Measurements from ENCODE around the gene DQX1.
A peak's percentile ranks its signal among the peaks of the same experiment; 100 is the strongest.

The DQX1 gene

DNA sequence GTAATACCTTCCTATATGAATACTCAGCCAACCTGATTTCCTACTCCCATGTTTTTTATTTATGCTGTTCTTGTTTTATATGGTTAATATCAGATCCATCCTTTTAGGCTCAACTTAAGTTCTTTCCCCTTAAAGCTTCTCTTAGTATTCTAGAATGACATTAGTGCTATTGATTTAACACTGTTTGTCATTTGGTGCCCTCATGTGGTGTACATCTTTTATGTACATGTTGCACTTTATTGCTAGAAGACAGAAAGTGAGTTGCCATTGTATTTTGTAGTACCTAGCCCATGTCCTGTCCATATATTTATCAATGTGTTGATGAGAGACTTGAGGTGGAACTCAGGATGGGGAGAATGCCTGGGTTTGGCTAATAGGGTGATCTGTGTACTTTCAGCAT is 6.2 kb upstream of the DQX1 start:
- peak; percentile 66 for DNase-seq (ENCODE audit: low read depth)

DNA sequence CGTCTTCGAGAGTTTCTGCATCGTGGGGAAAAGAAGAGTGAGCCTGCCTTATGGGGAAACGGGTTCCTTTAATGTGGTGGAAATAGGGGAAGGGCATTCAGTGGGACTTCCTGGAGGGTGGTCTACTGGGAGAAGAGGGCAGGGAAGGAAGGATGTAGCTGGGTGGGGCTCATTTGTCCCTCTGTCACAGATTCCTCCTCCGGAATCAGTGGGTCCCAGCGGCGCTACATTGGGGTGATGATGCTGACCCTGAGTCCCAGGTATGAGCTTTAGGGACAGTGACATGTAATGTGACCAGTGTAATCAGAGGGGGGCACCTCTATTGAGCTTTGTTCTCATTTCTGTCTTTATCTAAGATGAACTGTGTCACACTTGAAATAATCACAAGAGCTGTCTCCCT is 5.6 kb upstream of the DQX1 start:
- DNase-seq (ENCODE audit: low read depth): no peak

DNA sequence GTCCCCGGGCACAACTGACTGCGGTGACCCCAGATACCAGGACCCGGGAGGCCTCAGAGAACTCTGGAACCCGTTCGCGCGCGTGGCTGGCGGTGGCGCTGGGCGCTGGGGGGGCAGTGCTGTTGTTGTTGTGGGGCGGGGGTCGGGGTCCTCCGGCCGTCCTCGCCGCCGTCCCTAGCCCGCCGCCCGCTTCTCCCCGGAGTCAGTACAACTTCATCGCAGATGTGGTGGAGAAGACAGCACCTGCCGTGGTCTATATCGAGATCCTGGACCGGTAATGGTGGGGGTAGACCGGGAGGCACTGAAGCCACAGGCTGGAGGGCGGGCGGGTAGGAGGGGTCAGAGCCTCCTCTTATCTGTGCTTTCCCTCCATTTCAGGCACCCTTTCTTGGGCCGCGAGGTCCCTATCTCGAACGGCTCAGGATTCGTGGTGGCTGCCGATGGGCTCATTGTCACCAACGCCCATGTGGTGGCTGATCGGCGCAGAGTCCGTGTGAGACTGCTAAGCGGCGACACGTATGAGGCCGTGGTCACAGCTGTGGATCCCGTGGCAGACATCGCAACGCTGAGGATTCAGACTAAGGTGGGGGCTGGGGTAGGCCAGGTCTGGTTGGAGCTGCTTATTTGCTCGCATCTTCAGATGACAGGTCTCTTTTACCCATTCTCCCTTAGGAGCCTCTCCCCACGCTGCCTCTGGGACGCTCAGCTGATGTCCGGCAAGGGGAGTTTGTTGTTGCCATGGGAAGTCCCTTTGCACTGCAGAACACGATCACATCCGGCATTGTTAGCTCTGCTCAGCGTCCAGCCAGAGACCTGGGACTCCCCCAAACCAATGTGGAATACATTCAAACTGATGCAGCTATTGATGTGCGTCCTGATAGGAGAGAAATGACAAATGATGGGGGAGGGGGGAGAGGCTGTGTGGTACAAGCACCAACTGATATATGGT is 4.5 kb upstream of the DQX1 start:
- peak; percentile 71 for DNase-seq (ENCODE audit: low read depth)

DNA sequence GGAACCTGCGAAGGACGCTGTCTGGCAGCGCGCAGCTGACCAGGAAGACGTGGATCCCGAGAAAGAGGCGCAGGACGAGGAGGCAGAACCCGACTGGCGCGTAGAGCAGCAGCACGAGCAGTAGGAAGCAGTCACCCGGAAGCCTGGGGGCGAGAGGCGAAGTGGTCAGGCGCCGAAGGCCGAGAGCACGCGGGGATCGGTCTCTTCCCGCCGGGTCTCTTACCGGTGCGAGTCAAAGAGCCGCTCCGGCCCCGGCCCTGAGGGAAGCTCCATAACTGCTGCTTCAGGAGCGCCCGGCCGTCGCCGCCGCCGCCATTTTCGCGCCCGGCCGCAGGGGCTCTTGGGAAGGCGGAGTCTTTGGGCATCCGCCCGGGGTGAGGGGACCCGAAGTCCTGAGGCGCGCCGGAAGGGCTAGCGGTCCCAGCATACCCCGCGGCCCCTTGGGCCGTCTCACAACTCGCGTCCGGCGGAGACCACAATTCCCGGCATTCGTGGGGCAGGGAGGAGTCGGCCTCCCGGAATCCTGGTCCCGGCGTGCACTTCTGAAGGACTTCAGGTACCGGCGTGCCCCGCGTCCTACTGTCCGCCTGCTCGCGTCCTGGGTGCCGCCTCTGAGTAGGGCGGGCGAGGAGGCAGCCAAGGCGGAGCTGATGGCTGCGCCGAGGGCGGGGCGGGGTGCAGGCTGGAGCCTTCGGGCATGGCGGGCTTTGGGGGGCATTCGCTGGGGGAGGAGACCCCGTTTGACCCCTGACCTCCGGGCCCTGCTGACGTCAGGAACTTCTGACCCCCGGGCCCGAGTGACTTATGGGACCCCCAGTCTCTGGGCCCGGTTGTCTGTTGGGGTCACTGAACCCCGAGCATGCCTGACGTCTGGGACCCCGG is 3.6 kb upstream of the DQX1 start, which contains the start of the genes AUP1 and HTRA2:
Gene AUP1 (minus strand): TSS at position 350 of the 882 bp plus-strand sequence. CDS start 77 bp downstream, at position 273.
Gene HTRA2 (plus strand): TSS at position 577 of the 882 bp plus-strand sequence. CDS start 74 bp downstream, at position 651.
- DNase-seq (ENCODE audit: low read depth): peak; percentile 99

DNA sequence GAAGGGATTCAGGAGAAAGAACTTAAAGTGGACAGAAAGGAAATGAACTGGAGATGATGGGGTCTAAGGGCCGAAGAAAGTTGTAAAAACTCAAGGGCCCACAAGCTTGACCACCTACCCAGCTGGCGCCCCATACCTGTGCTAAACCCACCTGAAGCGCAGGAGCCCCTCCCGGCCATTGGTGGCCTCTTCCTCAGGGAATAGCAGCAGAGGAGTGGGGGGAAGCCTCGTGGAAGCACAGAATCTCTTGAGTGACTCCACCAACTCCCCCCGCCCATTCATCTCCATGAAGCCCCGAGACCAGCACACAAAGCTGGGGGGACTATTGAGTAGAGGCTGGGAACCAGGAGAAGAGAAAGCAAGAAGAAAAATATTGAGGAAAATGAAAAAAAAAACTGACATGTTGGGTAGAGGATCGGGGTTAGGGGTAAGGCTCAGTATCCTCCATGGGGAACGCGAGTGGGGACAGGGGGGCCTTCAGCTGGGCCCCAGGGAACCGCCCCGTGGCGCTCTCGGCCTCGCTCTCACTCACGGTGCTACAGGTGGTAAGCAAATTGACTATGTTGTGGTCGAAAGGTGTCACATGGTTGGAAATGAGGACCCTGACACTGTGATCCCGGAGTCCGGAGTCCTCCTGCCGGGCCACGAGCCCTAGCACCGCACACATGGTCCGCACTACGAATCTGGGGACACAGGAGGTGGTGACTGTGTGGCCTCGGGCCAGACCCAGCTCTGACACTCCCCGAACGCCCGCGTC is 2.7 kb upstream of the DQX1 start:
- DNase-seq (ENCODE audit: low read depth): no peak

DNA sequence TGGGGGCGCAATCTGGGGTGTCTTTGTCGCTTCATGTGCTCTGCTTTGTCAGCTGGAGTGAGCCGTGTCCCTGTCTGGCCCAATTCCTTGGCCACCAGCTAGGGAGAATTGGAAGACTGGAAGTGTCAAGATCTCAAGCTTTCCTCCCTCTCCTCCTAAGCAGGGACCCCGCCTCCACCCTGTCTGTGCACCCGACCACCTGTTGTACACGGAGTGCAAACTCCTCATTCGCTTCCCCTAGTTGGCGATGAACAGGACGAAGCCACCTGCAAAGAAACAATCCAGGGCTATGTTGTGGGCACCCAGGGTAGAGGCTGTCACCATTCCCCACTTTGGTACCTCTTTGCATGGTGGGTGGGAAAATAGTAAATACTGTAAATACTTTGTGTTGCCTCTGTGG is 1.7 kb upstream of the DQX1 start:
- DNase-seq (ENCODE audit: low read depth): no peak

DNA sequence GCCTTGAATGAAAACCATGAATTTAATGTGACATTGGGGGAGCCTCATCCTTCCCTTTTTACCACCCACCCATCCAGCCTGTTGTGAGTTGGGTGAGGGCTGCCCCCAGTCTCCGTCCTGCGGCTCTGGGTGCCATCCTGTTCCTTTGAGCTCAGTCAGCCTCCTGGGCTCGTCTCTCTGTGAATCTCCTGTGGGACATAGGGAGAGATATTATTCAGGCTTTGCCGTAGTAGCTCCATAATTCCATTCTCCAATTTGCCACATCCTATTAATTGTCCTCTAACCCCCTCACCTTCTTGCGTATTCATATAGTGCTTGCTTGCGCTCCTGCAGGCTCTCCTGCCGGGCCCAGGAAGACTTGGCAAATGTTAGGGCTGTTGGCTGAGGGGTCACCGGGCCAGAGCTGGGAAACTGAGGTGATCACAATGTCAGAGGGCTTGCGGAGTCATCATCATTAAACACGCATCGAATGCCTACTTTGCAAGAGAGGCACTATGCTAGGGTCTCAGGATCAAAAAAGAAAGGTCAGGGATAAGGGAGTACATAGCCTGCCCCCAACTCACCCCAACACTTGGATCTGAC is 709 bp upstream of the DQX1 start:
- DNase-seq (ENCODE audit: low read depth): no peak

DNA sequence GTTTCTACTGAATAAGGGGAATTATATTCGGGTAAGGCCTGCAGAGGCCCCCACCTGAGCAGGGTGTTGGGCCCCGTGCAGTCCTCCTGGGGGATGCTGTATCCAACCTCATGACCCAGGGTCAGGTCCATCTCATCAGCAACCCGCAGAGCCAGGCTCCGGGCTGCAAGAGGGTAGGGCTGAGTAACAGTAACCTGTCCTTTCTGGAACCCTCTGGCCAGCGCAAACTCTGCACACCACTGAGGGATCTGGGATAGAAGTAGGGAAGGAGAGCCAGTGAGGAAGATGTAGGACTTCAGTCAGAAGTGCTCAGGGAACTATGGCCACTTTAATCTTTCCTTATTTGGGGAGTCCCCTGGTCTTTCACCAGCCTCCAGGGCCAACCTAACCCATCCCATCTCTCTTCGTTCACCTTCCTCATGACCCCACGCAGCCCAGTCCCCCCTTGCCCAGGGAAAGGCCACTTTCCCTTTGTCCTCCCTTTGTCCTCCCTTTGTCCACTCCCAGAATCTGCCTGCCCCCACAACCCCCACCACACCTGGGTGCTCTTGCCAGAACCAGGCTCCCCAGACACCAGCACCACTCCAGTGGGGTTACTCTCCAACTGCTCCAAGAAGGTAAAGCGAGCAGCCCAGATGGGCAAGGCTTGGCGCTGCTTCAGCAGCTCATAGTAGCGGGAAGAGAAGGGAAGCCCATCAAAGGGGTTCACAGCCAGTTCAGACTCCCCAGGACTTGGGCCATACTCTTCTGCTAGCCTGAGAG is 895 bp downstream of the DQX1 start:
- DNase-seq (ENCODE audit: low read depth): no peak

DNA sequence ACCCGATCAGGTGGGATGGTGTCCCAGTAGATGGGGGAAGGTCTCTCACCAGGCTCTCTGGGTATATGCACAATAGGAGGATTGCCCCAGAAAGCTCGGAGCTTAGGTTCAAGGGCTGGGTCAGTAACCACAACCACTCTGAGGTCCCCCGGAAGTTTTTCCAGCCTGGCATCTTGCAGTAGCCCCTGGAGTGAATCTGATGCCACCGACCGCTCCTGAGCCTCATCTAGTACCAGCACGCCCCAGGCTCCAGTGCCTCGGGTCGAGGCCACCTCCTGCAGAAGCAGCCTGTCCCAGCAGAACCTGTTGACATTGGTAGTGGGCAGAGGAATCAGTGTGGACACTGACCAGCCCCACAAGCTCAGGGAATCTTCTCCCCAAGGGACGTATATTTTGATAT is 2.0 kb downstream of the DQX1 start:
- DNase-seq (ENCODE audit: low read depth): no peak

DNA sequence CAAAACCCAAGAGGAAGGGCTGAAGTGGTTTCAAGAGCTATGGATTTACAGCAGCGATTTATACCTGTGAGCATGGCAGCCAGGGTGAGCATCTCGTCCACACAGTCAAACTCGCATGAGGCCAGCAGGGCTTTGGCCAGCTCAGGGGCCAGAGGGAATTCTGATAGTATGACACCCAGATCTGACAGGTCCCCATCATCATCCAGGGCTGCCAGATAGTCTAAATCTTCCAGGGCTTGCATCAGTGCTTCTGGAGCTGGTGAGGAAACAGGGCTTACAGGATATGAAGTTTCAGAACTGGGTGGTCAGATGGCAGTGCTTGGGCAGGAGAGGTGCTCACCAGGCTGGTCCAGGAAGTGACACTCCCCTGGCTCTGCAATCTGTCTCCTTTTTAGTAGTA is 3.5 kb downstream of the DQX1 start:
- no peak for DNase-seq (ENCODE audit: low read depth)

DNA sequence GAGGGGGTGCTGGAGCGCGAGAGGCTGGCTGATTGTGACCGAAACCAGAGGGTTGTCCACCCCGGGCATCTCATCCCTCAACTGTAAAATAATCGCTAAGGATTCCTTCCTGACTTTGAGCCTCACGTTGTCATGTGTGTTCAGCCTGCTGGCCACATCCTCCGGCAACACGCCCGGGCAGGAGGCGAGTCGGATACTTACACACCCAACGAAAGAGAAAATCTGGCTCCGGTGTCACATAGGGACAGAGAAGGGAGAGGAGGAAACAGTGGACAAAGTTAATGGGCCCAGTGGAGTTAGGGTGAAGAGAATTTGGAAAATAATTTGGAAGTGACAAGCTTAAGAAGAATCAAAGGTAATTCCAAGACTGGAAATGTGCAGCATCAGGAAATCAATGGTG is 9.4 kb downstream of the DQX1 start:
- no peak for DNase-seq (ENCODE audit: low read depth)

DNA sequence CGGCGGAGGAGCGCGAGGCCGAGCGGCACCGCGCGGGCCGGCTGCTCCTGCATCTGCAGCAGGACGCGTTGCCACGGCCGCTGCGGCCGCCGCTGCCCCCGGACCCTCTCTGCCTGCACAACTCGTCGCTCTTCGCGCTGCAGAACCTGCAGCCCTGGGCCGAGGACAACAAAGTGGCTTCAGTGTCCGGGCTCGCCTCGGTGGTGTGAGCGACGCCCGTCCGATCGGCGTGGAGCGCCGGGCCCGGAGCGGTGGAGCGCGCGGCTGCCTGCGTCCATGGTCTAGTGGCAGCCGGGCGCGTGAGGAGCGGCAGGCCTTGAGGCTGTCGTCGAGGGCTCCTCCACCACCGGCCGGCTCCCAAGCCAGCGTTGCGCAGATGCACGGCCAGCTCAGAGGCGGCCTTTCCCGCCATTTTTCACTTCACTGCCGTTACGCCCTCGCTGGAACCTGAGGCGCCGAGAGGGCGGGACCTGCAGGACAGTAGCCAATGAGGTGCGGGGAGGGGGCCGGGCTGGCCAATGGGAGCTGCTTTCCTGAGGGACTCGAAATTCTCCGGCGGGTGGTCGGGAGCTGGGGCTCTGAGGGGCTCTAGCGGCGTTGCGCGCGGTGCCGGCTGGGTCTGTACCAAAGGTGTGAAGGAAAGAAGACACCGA is 9.9 kb downstream of the DQX1 start:
- DNase-seq (ENCODE audit: low read depth): no peak

DNA sequence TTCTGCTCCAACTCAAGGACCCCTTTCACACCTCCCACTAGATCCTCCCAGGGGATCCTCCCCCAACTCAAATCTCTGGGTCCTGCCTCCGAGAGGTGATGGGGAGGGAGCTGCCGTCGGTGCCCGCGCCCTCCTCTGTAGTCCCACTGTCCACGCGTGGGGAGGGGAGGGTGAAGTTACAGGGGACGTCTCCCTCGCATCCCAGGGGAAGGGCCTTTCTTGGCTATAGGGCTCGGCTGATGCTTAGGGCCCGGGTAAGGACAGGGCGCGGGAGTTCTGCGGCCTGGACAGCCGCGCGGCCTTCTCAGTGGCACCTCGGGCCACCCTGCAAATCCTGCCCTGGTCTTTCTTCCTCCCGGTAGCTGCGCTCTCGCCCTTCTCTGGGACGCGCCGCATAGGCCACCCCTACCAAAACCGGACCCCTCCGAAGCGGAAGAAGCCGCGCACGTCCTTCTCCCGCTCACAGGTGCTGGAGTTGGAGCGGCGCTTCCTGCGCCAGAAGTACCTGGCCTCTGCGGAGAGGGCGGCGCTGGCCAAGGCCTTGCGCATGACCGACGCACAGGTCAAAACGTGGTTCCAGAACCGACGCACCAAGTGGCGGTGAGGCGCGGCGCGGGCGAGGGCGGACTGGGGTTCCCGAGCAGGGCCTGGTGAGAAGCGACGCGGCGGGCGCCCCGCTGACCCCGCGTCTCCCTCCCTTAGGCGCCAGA is 10.6 kb downstream of the DQX1 start:
- no peak for DNase-seq (ENCODE audit: low read depth)

DNA sequence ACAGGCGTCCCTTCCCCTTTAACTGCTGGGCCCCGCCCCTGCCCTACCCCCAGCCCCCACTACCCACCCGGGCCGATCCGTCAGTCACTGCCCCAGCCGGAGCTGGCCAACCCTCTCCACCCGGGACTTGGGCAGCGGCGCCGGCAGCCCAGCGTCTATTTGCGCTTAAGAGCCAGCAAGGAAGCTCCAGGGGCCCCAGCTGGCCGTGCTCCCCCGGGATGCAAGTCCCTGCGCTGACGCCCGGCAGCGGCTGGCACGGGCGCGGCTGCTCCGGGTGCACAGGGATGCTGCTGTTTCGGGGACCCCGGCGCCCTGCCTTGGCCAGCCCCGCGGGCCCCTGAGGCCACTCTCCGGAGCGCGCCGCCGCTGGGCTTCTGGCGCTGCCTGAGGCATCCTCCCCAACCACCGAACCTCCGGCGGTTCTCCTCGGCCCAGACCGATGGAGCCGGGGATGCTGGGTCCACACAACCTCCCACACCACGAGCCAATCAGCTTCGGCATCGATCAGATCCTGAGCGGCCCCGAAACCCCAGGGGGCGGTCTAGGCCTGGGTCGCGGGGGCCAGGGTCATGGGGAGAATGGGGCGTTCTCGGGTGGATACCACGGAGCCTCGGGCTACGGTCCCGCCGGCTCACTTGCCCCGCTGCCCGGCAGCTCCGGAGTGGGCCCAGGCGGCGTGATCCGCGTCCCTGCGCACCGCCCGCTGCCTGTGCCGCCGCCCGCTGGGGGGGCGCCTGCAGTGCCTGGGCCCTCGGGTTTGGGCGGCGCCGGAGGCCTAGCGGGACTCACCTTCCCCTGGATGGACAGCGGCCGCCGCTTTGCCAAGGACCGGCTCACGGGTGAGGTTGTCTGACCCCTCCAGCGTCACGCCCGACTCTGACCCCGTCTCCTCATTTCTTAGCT is 11.4 kb downstream of the DQX1 start, which contains the start of gene TLX2:
Gene TLX2 (plus strand): TSS at position 83 of the 903 bp plus-strand sequence. CDS start 357 bp downstream, at position 440.
- peak; percentile 32 for DNase-seq (ENCODE audit: low read depth)

DNA sequence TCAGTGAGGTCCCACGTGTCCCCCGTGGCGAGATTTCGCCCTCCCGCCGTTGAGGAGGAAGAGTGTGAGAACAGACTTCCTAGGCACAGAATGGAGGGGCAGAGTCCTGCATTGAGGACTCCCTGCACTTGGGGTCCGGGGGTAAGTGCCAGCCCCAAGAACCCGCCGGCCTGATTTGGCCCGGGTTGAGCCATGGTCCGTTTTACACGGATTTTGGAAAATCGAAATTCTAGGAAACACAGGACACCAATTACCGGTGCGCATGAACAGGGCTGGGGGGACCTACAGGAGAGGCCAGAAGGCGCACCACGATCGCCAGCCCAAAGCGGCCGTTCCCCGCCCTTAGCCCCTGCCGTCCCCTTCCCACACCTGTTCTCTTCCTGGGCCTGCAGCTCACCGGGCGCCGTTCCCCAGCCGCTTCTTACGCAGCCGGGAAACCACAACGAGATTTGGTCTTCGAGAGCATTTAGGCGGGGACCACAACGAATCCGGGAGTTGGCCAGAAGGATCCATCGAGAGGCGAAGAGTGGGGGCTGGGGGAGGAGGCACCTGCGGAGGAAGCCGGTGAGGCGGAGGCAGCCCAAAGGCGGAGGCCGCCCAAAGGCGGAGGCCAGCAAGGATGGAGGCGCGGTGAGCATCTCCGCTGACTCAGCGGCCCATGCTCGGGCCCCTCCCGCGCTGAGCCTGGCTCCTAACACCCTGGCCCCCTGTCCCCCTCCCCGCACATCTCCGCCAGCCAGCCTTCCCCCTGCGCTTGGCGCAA is 12.2 kb downstream of the DQX1 start:
- DNase-seq (ENCODE audit: low read depth): no peak

DNA sequence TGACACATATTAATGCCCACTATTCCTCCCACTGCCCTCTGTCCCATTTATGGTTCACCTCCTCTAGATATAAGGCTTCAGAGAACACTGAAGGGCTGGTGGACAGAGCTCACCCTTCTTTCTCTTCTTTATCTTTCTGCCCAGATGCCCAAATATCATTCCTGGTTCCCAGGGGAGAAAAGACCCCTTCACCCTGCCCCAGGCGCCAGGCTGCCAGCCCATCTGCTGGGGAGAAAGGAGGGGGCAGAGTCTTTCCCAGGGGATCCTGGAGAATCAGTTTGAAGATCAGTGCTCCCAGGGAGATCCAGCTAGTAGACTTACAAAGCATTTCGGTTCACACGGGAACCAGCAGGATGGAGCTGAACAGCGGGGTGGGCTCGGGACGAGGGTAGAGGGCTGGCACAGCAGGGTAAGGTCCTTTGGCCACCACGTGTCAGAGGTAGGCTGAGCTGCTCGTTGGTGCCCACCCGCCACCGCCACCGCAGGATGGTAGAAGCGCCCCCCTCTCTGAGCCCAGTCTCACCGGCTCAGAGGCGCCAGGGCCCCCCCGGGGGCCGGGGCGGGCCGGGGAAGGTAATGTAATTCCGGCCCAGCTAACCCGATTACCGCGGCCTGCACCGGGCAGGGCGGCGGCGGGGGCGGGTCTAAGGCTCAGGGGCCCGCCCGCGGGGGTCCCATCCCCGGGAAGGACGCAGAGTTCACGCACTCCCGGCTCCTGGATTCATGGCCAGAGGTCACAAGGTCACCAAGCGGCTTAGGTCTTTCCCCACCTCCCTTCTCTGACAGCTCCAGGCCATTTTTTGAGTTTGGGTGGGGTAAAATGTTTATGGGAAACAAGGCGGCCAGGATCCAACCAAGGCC is 13.1 kb downstream of the DQX1 start:
- no peak for DNase-seq (ENCODE audit: low read depth)

All from EH (cell line).